Measurements from ENCODE around the gene LRRFIP1.
A peak's percentile ranks its signal among the peaks of the same experiment; 100 is the strongest.

LRRFIP1 gene

DNA sequence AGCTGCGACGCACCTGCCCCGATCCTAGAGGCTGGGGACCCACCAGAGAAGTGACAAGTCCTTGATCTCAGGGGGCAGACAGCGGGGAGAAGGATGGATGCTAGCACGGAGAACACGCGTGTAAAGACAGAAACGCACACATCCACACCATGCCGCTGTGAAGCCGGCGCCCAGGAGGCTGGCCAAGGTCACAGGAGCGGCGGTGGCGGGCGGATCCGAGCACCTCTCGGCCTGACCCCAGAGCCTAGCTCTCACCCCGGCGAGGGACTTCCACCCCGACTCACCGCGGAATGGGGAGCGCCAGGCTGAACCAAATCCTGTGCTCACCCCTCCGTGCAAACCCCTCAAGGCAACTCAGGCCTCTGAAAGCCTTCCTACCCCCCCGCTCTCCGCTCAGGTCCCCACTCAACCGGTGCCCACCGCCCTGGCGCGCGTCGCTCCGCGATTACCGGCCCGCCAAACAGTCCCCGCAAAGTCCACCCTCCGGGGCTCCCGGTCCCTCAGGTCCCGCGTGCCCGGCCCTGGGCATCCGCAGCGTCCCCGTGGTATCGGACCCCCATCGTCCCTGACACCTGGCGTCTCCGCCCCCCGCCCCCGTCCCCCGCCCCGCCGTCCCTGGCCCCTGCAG lies 460 bp upstream of the LRRFIP1 start:
- TF ChIP-seq CREB1 (IDR thresholded peaks at IDR 0.05; ENCODE audit: low read depth) (no peak), ZBTB7A (IDR thresholded peaks at IDR 0.05; ENCODE audit: low read depth) (0 out of 2 replicates have a peak, but pooled peaks have one; percentile 45), YY1 (IDR thresholded peaks at IDR 0.05; ENCODE audit: low read depth) (no peak)

DNA sequence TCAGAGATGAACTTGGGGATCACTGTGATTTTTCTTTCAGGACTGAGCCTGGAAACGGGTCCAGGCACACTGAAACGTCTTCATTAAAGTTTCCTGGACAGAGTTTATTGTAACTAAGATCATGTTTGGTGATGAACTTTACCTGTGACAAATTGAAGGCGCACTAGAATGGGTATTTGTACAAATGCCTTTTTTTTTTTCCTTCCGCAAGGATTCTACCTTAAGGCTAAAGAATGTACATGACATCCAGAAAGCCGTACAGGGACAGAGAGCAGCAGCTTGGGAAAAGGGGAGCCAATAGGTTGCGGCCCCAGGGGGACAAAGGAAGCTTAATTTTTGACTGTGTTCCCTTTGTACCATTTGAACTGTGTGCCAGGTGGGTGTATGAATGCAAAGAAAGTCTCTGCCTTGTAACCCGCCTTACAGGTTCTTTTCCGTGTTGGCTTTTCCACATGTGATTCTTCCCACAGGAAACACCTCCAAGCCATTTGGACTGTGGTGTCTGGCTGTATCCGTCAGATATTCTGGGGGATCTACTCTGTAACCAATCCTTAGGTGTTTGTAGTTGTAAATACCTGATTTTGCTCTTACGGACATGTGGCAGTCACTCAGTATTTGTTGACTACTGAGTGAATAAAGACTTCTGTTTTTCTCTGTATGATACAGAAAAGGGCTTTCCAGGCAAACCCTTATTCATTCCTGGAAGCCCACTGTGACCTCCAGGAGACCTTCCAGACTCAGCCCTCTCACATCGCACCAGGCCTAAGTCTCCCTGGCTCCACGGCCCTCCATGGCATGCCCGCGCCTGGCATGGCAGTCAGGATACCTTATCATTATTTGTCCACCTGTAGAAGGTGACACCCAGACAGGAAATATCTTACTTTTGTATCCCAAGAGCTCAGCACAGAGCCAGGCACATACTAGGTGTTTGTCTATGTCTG lies 1.1 kb downstream of the LRRFIP1 start:
- TF ChIP-seq TAF1 (IDR thresholded peaks at IDR 0.05; ENCODE audit: low read depth) (no peak), EP300 (IDR thresholded peaks at IDR 0.05; ENCODE audit: borderline replicate concordance) (no peak), TCF12 (IDR thresholded peaks at IDR 0.05; ENCODE audit: low read depth) (no peak), CREB1 (IDR thresholded peaks at IDR 0.05; ENCODE audit: low read depth) (no peak), NFIC (IDR thresholded peaks at IDR 0.05) (no peak), EGR1 (IDR thresholded peaks at IDR 0.05) (no peak), YY1 (IDR thresholded peaks at IDR 0.05; ENCODE audit: low read depth) (no peak)
- TF ChIP-seq, protein P1, sequence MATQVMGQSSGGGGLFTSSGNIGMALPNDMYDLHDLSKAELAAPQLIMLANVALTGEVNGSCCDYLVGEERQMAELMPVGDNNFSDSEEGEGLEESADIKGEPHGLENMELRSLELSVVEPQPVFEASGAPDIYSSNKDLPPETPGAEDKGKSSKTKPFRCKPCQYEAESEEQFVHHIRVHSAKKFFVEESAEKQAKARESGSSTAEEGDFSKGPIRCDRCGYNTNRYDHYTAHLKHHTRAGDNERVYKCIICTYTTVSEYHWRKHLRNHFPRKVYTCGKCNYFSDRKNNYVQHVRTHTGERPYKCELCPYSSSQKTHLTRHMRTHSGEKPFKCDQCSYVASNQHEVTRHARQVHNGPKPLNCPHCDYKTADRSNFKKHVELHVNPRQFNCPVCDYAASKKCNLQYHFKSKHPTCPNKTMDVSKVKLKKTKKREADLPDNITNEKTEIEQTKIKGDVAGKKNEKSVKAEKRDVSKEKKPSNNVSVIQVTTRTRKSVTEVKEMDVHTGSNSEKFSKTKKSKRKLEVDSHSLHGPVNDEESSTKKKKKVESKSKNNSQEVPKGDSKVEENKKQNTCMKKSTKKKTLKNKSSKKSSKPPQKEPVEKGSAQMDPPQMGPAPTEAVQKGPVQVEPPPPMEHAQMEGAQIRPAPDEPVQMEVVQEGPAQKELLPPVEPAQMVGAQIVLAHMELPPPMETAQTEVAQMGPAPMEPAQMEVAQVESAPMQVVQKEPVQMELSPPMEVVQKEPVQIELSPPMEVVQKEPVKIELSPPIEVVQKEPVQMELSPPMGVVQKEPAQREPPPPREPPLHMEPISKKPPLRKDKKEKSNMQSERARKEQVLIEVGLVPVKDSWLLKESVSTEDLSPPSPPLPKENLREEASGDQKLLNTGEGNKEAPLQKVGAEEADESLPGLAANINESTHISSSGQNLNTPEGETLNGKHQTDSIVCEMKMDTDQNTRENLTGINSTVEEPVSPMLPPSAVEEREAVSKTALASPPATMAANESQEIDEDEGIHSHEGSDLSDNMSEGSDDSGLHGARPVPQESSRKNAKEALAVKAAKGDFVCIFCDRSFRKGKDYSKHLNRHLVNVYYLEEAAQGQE (IDR thresholded peaks at IDR 0.05; ENCODE audit: low read depth) = no peak

DNA sequence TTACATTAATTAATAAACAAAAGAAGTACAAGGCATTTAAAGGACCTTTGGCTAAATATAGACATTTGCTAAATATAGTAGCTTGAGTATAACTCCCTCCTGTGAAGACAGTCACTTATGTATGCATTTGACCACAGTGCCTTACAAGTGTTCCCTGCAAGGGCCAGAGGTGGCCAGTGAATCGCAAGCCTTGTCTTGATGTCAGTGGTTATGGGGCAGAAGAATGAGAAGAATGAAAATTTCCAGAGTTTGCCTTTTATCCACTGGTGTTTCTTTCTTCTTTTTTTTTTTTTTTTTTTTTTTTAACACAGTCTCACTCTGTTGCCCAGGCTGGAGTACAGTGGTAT lies 1.8 kb downstream of the LRRFIP1 start:
- TF ChIP-seq, protein P2, sequence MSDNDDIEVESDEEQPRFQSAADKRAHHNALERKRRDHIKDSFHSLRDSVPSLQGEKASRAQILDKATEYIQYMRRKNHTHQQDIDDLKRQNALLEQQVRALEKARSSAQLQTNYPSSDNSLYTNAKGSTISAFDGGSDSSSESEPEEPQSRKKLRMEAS (IDR thresholded peaks at IDR 0.05) = no peak
- TF ChIP-seq FOXM1 (IDR thresholded peaks at IDR 0.05; ENCODE audit: borderline replicate concordance, low read depth) (no peak), TCF12 (IDR thresholded peaks at IDR 0.05; ENCODE audit: low read depth) (no peak), ZBTB7A (IDR thresholded peaks at IDR 0.05; ENCODE audit: low read depth) (no peak), CEBPB (IDR thresholded peaks at IDR 0.05) (no peak), EP300 (IDR thresholded peaks at IDR 0.05; ENCODE audit: borderline replicate concordance) (no peak), NFIC (IDR thresholded peaks at IDR 0.05) (no peak), TEAD4 (IDR thresholded peaks at IDR 0.05) (no peak), EGR1 (IDR thresholded peaks at IDR 0.05) (no peak), TAF1 (IDR thresholded peaks at IDR 0.05; ENCODE audit: low read depth) (no peak), CREB1 (IDR thresholded peaks at IDR 0.05; ENCODE audit: low read depth) (no peak), YY1 (IDR thresholded peaks at IDR 0.05; ENCODE audit: low read depth) (no peak), RAD21 (IDR thresholded peaks at IDR 0.05; ENCODE audit: low read depth) (no peak)
- TF ChIP-seq, protein P1 (IDR thresholded peaks at IDR 0.05; ENCODE audit: low read depth) = no peak
- TF ChIP-seq, protein P3, sequence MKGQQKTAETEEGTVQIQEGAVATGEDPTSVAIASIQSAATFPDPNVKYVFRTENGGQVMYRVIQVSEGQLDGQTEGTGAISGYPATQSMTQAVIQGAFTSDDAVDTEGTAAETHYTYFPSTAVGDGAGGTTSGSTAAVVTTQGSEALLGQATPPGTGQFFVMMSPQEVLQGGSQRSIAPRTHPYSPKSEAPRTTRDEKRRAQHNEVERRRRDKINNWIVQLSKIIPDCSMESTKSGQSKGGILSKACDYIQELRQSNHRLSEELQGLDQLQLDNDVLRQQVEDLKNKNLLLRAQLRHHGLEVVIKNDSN (IDR thresholded peaks at IDR 0.05) = no peak

DNA sequence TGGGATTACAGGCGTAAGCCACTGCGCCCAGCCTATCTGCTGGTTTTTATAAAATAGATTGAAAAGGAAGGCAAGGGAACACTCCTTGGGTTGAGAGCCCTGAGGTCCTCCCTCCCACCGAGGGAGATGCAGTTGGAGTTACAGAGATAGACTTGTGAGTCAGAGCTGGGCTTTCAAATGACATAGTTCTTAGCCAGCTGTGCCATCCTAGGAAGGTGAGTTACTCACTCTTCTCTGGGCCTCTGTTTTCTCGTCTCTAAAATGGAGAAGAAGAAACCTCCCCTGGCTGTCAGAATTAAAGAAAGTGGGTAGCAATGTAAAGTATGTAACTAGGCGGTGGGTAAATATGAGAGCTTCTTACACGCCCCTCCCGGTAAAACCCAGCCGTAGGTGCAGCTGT lies 2.4 kb downstream of the LRRFIP1 start:
- TF ChIP-seq, protein P1 (IDR thresholded peaks at IDR 0.05; ENCODE audit: low read depth) = no peak
- TF ChIP-seq TAF1 (IDR thresholded peaks at IDR 0.05; ENCODE audit: low read depth) (no peak), TCF12 (IDR thresholded peaks at IDR 0.05; ENCODE audit: low read depth) (no peak), CEBPB (IDR thresholded peaks at IDR 0.05) (no peak), RAD21 (IDR thresholded peaks at IDR 0.05; ENCODE audit: low read depth) (no peak), ZBTB7A (IDR thresholded peaks at IDR 0.05; ENCODE audit: low read depth) (no peak)
- TF ChIP-seq, protein P3 (IDR thresholded peaks at IDR 0.05) = no peak
